GM03348 (cell line): ENCODE results near the gene CEP290.

Experiments
- DNase-seq: peaks from one replicate; pipeline ENCODE4 v3.0.0; 2012; ENCODE audit warnings: low spot score

The CEP290 gene

DNA sequence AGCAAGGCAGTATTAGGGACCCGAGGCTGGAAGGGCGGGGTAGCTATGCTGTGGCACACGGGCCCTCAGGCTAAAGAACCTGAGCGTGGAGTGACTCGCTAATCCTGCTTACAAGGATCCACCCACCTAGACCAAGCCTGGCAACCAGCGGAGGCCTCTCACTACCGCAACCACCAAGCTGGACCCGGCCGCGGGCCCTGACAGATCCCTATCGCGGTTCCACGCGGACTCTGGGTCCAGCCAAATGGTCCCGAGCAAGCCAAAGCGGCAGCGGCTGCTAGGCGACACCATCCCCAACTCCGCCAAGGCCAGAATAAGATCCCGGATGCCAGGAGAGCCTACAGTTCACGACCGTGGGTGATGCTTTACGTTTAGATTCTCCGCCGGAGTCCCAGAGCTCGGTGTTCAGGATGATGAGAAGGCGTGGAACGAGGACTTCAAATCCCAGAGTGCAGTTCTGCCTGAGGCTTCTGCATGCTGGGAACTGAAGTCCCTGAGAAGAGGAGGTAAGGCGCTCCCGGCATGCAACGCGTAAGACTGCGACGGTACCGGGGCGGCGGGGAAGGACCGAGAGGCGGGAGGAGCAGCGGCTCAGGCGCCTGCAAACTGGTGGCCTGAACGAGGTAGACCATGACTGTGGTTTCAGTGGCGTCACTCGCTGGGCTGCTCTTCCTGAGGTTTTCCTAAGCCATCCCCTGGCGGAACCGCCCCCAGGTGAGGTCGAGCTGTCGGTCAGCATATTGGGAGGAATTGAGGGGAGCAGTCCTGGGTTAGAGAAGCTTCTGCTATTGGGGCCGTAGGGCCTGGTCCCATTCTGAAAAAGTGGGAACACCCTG lies at the start of gene CEP290, which contains the start of gene TMTC3:
Gene CEP290, minus strand, starts transcription at position 315 of the 836 bp plus-strand sequence. CDS start 781 bp downstream, outside the sequence.
Gene TMTC3, plus strand, starts transcription at position 534 of the 836 bp plus-strand sequence. CDS start 6,009 bp downstream, outside the sequence.
- peak; percentile 94 for DNase-seq

DNA sequence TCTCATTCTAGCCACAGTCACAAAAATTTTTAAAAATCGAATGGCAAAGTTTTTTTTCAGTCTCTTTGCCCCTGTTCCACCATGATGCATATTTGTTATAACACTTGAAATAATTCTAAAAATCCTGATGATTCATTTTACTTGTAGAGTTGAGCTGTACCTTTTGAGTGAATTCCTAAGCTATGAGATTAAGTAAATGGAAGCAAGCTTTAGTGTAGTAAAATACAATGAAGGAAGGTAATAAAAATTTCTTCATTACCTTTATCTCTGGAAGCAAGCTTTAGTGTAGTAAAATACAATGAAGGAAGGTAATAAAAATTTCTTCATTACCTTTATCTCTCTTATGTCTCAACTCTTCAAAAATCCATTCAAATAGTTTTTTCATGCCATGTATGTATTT lies 46.3 kb upstream of the CEP290 start:
- peak; percentile 8 for DNase-seq

DNA sequence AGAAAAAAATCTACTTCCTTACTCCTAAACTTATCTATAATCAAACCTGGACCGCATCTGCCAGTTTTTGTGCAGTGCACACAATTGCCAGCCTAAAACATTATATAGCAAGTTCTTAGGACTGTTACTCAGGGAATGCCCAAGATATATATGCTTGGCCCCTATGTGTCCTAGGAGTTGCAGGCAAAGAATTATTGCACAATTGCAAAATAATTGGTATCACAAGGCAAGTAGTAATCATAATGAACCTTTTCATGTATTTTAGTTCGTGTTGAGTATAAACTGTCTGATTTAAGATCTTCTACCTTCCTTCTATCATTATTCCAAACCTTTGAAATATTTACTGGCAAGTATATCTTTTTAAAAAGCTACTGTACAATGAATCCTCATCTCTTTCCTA lies 45.7 kb upstream of the CEP290 start:
- no peak for DNase-seq

- peak; percentile 64 for DNase-seq
These were observed 44.1 kb upstream of the CEP290 start for GRCh38 chr12:88185988-88186387.

DNA sequence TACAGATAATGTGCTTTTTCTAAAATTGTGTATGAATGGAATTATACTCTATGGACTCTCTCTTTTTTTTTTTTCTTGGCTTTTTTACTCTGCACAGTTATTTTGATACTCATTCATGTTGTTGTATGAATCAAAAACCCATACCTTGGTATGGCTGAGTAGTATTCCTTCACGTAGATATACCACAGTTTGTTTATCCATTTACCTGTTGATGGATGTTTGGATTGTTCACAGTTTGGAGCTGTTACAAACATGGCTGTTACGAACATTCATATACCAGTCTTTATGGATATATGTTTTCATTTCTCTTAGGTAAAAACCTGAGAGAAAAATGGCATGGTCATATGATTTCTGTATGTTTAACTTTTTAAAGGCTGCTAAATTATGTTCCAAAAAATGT lies 43.4 kb upstream of the CEP290 start:
- DNase-seq: no peak

DNA sequence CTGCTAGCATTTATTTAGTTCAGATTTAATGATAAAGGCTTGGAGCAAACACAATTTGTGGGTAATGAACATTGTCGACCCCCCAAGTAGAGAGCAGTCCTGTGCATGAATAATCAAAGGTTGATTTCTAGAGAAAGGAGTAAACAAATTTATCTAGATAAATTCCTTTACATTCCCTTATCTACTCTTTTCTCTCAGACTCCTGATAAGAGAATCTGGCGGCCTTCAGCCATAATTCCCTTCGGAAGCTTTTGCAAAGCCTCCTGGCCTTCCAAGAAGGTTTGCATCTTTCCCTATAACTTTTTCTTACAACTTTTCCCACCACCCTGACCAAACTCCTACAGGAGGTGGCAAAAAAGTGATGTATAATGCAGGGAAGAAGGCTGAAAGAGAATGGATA lies 42.3 kb upstream of the CEP290 start:
- DNase-seq: no peak

DNA sequence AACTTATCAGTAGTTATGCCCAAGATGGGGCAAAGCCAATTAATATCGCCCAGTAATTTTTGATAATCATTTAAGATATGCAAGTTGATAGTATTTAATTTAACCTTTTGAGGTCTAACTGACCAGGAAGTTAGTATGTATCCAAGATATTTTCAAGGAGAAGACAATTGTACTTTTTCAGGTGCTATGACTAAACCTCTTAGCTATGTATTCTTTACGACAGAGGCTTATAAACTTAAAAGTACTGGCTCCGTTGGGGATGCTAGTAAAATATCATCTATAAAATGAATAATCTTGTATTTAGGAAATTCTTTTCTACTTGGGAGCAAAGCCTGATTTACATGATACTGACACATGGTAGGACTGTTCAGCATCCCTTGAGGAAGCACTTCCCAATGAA lies 40.5 kb upstream of the CEP290 start:
- no peak for DNase-seq

DNA sequence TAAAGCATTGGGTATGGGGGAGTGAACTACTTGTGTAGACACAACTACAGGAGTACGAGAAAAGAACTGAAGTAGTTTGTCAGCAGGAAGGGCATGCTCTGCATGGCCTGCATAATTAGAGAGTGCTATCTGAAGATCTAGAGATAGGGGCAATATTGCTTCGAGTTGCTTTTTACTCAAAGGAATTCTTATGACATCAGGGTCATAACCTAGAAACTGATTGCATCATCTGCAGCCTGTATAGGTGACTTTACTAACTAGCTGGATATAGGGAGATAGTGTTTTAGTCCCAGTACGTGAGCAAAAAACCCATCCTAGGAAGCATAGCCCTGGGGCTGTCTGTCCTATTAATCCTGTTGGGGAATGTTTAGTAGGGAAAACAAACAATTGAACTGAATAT lies 40.0 kb upstream of the CEP290 start:
- DNase-seq: no peak

DNA sequence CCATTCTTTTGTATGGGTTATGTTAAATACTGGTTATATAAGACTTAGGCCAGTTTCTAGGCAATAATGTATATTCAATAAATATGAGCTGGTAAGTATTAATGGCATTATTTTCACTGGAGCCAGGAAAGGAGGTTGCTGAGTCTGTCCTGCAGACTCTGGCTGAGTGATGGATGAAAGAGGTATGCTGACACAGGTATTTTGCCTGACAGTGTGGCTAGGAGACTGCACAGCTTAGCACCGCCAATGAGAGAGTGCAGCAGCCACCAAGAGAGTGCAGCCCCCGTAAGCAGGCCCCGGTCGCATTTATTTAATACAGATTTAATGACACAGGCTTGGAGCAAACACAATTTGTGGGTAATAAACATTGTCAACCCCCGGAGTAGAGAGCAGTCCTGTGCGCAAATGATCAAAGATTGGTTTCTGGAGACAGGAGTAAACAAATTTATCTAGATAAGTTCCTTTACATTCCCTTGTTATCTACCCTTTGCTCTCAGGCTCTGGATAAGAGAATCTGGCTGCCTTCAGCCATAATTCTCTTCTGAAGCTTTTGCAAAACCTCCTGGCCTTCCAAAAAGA lies 37.6 kb upstream of the CEP290 start:
- no peak for DNase-seq

DNA sequence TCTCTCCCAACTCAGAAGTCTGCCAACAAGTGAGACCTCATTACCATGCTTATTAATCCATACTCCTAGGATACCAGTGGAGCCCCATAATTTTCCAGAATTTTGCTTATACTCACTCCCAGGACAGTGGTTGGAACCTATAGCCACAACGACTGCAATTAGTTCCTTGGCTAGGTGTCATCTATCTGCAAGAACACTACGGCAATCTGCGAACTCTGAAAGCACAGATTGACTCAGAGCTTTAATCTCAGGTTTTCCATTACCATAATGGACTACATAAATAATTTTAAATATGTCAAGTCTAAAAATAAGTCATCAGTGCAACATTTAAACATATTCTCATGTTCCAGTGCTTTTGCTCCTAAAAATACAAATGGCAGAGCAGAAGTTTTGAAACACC lies 33.7 kb upstream of the CEP290 start:
- DNase-seq: no peak

- no peak for DNase-seq
These were observed 31.0 kb upstream of the CEP290 start for GRCh38 chr12:88172844-88173407.

DNA sequence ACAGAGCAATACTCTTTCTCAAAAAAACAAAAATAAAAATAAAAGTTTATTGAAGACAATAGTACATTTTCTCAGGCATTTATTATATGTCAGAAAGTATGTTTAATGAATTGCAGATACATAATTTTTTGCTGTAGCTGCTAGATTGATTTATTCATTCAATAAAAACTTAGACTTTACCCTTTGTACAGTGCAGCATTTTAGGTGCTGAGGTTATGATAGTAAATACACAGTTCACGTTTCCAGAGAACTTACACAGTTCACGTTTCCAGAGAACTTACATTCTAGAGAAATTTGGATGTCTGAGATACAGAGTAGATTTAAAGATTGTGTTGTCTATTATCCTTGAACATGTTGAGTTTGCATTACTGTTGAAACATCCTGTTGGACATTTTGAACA lies 25.5 kb upstream of the CEP290 start:
- DNase-seq: no peak

- DNase-seq: no peak
These were observed 24.3 kb upstream of the CEP290 start for GRCh38 chr12:88166179-88166578.

GRCh38 chr12:88163371-88163770 lies 21.5 kb upstream of the CEP290 start:
- no peak for DNase-seq

GRCh38 chr12:88156075-88156654 lies 14.3 kb upstream of the CEP290 start:
- no peak for DNase-seq

DNA sequence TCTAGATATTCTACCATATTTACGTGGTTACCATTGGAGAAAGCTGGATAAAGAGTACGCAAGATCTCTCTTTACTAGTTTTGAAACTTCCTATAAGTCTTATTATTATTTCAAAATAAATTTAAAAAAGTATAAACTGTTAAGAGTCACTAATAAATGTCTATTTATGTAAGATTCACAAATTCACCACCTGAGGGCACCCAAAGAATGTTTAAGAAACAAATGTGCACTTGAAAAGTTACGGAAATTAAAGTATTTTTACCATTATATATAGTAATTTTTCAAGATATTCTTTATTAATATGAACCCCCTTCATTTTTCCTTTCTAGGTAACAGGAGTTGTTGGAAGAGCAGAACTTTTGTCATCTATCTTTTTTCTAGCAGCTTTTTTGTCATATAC lies 12.1 kb upstream of the CEP290 start:
- peak; percentile 29 for DNase-seq

DNA sequence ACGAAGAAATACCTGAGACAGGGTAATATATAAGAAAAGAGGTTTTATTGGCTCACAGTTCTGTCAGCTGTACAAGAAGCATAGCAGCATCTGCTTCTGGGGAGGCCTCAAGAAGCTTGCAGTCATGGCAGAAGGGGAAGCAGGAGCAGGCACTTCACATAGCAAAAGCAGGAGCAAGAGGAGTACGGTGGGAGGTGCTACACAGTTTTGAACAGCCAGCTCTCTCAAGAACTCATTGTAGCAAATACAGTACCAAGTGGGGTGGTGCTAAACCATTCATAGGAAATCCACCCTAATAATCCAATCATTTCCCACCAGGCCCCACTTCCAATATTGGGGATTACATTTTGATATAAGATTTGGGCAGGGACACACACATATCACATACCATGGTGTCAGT lies 8.2 kb upstream of the CEP290 start:
- DNase-seq: no peak

DNA sequence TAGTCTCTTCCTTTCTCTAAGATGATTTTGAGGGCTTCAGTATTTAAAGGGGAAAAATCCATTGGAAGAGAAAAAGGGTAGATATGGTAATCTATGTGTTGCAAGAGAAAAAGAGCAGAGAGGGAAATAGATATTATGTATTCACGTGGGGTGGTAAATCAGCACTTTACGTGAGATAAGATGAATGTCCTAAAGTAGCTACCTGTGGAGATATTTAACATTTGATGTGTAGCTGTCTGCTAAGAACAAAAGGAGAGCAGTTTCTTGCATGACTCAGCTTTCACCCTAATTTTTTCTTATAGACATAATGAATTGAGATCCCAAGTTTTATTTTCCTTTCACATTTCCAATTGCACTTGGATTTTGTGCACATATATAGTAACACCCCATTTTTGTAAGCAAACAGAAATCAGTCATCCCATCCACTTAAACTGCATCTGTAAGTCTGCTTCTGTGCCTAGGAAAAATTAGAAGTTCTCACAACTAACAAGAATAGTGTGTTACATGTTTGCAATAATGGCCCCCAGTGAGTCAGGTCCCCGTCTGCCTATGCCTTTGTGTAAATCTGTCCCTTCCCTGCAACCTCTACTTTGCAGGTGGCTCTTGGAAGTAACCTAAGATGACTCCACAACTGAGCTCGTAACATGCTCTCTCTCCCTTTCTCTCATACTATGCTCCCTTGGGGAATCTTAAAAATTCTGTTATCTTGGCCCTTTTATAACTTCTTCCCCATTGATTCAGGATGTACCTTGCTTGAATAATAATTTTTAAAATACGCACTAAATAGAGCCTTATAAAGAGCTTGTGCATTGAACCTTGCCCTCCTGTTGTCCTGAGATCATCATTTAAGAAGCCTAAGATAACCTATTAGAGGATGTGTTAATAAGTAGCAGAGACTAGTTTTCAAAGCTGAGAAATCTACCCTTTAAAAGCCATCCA lies 3.9 kb upstream of the CEP290 start:
- no peak for DNase-seq

GRCh38 chr12:88144546-88145468 lies 2.9 kb upstream of the CEP290 start:
- no peak for DNase-seq

GRCh38 chr12:88144037-88144436 lies 2.1 kb upstream of the CEP290 start:
- DNase-seq: no peak

- no peak for DNase-seq
These were observed 713 bp upstream of the CEP290 start for GRCh38 chr12:88142610-88142991.
